Medulla oblongata (tissue), 1 donor: ENCODE results near the gene SLC22A5.

Experiments
- DNase-seq: peaks from one replicate; pipeline ENCODE4 v3.0.0-alpha.2; 2015; ENCODE audit errors: extremely low spot score

SLC22A5 gene

DNA sequence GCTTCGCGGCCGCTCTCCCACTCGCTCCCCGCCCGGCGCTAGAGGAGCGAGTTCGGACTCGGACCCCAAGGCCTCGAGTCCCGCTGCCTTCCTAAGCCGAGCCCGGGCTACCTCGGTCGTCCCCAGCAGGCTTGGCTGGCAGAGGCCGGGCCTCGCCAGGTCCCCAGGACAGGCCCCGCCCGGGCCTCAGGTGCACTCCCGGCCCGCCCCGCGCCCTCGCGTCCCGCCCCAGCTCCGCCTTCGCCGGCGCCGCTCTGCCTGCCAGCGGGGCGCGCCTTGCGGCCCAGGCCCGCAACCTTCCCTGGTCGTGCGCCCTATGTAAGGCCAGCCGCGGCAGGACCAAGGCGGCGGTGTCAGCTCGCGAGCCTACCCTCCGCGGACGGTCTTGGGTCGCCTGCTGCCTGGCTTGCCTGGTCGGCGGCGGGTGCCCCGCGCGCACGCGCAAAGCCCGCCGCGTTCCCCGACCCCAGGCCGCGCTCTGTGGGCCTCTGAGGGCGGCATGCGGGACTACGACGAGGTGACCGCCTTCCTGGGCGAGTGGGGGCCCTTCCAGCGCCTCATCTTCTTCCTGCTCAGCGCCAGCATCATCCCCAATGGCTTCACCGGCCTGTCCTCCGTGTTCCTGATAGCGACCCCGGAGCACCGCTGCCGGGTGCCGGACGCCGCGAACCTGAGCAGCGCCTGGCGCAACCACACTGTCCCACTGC lies at the start of gene SLC22A5:
Gene SLC22A5, plus strand, starts transcription at position 237 of the 707 bp plus-strand sequence. Its CDS starts 263 bp downstream, at position 500.
- DNase-seq, result peak; percentile 47

DNA sequence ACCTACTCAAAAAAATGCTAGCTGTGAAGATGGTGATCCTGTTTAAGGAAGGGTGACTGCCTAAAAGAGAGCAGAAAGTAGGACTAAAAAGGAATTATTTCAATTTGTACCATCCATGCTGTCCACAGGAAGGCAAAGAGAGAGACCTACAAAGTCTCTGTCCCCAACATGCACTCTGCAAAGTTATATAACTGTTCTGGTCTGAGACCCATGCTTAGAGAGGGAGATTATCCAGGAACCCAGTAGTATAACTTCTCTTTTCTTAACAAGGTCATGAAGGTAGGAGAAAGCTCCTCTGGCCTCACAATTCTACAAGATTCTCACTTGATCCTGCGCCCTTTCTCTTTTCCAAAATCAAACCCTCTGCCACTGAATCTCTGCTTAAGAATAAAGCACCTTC lies 49.5 kb upstream of the SLC22A5 start:
- no peak for DNase-seq

DNA sequence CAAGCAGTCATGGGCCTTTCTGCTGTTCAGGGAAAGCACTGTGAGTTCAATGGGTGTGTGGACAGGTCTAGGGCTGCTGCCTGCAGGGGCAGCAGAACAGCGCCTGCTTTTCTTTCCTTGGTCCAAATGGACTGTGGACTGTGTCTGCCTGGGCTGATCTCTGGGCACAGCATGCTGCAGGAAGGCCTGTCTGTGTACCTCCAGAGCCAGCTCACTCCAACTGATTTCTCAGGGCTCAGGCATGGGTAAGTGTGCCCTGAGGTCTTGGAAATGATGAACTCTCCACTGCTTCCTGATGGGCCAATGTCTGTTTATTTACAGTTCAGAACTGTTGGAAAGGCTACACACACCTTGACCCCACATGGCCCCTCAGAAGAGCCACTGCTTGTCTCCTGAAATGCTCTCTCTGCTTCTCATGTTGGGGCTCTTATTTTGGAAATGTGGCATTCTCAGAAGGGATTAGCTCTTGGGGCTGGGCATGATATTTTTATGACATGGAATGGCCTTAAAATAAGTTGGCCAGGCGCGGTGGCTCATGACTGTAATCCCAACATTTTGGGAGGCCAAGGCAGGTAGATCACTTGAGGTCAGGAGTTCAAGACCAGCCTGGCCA lies 48.3 kb upstream of the SLC22A5 start:
- no peak for DNase-seq

DNA sequence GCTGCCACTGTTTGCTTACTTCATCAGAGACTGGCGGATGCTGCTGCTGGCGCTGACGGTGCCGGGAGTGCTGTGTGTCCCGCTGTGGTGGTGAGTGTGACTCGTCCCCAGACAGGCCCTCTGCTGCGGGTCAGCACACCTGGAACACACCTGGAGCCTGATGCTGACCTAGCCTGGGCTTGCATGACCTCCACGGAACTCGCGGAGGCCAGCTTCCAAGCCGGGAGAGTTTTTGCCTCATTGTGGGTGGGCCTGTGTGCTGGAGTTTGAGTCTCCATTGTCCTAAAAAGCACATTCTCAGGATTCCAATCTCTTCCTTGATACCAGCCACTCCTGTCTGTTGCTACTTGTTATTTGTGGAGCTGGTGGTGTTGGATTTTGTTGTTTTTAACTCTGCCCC lies 47.2 kb upstream of the SLC22A5 start:
- DNase-seq, result no peak

DNA sequence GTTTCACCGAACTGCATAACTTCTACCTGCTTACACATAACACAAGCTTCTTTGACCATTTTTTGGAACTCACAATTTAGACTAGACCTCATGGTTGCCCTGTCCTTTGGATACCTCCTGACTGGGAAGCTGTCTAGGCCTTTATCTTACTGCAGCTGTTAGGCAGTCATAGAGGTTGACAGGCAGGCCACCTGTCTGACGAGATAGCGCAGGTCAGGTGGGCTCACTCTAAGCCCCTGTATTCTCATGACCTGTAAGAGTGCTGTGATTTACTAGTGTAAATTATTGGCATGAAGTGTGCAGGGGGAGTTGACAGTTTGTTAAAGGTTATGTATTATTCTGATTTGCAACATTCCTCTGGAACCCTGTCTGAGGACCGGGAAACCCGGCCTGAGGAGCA lies 46.3 kb upstream of the SLC22A5 start:
- DNase-seq, result no peak

DNA sequence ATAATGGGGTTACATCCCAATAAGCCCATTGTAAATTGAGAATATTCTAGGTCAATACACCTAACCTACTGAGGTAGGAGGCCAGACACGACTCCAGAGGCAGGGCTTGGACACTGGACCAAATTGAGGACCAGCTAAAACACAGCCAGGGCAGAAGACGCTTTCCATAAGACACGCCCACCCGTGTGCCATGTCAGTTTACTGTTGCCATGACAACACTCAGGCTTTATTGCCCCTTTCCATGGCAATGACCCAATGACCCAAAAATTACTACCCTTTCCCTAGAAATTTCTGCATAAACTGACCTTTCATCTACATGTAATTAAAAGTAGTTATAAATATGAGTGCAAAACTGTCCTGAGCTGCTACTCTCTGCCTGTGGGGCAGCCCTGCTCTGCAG lies 43.8 kb upstream of the SLC22A5 start:
- DNase-seq, result no peak

DNA sequence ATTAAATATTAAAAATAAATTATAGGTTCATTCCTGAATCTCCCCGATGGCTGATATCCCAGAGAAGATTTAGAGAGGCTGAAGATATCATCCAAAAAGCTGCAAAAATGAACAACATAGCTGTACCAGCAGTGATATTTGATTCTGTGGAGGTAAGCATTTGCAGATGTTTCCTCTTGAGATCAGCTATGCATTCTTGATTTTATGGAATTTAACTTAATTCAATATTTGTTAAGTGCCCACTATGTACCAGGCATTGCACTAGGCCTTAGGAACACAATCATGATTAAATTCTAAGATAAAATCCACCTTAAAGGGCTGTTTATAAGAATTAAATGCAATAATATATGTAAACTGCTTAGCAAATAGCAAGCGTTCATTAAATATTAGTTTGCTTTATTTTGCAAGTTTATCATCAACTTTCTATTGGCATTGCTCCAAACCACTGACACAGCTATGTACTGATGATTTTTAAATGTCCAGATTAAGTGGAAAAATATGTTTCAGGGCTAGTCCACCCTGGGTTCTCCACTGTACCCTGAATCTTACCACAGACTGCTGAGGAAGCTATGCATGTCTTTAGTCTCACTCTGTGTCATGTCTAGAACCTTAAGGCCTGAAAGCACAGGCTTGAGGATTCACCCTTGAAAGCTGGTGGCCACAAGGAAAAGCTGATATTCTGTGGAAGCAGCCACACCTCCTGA lies 42.1 kb upstream of the SLC22A5 start:
- DNase-seq, result no peak

DNA sequence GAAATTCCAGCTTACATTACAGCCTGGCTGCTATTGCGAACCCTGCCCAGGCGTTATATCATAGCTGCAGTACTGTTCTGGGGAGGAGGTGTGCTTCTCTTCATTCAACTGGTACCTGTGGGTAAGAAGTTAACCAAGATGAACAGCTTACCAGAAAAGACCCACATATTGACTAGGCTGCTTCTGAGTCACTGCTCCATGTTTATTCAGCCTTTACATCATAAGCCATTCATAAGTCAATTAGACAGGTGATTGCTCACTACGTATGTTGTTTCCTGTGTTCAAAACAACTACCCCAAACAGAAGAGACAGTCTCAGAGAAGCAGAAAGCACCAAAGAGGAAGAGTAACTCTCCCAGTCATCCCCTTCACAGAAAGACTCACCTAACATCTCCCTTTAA lies 34.7 kb upstream of the SLC22A5 start:
- DNase-seq, result no peak

DNA sequence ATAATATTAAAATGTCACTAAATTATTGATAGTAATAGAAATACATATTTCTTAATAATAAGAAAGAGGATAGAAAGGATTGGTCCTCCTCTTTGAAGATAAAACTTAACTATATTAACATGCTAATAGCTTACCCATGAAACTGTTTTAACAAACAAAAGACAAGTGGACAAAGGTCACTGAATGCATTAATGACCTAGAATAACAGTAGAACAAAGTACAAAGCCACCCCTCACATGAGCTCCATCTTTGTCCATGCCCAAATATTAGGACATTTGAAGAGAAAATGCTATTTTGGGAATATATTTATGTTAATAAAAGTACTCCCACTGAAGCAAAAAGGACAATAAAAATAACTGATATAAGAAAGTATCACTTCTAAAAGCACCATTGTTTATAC lies 34.1 kb upstream of the SLC22A5 start:
- DNase-seq, result no peak

DNA sequence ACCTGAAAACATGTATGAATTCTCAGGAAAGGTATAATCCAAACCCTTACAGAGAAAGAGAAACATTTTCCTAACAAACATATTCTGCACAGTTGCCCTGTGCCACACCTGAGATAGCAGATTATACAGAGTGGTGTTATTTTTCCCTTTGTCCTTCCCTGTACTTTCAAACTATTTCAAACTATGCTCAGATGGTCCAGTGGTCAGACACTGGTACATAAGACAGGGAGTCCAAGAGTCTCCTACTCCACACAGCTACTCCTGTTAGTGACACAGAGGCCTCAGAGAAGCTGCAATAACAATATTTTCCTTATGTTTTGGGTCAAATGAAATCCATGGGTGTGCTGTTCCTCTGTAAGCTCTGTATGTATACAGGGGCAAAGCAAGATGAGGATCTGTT lies 30.0 kb upstream of the SLC22A5 start:
- DNase-seq, result no peak

DNA sequence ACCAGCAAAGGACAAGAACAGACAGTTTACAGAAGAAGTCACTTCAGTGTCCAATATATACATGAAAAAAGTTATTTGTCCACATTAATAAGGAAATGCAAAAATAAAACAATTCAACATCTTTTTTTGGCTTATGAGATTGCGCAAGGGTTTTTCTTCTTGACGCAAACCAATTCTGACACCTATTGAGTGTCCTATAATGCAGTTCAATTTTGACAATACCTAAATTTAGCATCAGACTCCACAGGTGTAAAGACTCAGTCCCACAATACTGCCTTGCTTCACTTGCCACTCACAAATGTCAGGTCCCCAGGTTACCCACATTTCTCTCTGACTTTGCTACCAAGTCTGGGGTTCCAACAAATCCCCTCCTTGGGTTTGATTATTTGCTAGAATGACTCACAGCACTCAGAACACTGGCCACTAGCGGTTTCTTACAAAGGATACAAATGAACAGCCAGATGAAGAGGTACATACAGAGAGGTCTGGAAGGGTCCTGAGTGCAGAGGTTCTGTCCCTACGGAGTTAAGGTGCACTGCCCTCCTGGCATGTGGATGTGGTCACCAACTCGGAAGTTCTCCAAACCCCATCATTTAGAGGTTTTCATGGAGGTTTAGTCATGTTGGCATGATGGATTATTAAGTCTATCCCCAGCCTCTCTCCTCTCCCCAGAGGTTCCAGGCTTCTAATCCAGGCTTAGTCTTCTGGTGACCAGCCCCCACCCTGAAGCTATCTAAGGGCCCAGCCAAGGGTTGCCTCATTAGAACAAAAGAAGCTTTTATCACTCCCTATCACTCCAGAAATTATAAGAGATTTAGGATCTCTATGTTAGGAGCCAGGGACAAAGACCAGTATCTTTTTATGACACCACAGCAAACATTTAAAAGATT lies 27.0 kb upstream of the SLC22A5 start:
- DNase-seq, result no peak

DNA sequence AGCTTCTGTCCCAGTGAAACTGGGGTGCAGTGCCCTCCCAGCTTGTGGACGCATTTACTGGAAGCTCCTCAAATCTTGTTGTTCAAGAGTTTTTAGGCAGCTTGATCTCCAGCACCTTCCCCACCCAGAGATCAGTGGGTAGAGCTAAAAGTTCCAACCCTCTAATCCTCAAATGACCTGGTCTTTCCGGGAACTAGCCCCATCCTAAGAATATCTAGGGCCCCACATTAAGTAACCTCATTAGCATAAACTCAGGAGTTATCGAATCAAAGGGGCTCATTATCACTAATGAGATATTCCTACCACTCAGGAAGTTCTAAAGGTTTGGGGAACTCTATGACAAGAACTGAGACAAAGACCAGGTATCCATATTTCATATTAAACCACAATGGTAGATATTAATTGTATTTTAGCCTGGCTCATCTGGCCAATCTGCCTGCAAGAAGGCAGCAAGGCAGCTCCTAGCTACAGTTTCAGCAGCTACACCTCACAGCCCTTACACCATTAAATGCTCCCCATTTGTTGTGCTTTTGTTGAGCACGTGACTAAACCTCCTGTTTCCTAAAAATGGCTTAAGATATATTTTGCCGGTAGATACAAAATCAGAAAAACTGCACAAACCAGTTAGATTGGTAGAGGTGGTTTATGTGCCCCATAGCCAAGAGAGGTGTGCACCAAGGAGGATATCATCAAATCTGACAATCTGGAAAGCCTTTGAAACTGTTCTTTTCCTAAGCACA lies 24.6 kb upstream of the SLC22A5 start:
- no peak for DNase-seq

DNA sequence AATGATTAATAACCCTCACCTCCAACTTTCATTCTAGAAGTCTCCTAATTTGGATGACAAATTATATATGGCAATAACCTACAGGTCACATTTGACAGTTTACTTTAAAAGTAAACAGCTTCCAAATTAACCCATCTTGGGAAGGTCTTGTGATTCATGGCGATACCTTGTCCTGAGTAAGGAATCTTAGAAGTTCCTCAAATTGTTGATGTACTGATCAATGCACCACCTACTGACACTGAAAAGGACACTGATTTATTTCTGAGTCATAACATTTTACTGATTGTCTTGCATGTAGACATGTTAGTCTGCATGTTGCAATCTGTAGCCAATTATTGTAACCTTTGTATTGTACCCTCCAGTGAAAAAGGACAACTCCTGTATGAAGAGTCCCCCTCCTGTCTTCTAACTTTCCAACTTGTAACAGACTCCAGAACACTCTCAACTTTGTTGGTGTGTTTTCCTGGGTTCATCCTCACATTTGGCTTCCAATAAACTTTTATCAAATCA lies 16.0 kb upstream of the SLC22A5 start:
- DNase-seq, result no peak

DNA sequence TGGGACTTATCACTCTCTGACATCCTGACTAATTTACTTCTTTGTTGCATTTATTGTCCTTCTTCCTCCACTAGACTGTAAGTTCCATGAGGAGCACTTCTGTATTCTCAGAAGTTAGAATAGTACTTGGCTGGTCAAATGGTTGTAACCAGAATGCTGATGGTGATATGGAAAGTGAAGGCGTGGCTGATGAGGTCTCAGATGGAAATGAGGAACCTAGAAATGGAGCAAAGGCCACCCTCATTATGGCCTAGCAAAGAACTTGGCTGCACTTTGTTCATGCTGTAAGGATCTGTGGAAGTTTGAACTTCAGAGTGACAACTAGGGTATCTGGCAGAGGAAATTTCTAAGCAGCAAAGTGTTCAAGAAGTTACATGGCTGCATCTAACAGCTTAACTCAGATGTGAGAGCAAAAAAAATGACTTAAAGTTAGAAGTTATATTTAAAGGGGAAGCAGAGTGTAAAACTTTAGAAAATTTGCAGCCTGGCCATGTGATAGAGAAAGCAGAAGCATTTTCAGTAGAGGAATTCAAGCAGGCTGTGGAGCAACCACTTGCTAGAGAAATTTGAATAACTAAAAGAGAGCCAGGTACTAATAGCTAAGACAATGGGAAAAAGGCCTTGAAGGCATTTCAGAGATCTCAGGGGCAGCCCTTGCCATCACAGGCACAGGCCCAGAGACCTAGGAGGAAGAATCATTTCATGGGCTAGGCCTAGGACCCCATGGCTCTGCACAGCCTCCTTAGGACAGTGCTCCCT lies 14.9 kb upstream of the SLC22A5 start:
- no peak for DNase-seq

DNA sequence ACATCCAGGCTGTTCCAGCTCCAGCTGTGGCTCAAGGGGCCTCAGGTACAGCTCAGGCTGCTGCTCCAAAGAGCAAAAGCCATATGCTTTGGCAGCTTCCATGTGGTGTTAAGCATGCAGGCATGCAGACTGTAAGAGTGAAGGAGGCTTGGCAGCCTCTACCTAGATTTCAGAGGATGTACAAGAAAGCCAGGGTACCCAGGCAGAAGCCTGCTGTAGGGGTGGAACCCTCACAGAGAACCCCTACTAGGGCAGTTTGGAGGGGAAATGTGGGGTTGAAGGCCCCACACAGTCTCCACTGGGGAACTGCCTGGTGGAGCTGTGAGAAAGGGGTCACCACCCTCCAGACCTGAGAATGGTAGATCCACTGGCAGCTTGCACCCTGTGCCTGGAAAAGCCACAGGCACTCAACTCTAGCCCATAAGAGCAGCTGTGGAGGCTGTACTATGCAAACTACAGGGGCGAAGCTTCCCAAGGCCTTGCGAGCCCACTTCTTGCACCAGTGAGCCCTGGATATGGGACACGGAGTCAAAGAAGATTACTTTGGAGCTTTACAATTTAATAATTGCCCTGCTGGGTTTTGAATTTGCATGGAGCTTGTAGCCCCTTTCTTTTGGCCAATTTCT lies 14.3 kb upstream of the SLC22A5 start:
- no peak for DNase-seq

DNA sequence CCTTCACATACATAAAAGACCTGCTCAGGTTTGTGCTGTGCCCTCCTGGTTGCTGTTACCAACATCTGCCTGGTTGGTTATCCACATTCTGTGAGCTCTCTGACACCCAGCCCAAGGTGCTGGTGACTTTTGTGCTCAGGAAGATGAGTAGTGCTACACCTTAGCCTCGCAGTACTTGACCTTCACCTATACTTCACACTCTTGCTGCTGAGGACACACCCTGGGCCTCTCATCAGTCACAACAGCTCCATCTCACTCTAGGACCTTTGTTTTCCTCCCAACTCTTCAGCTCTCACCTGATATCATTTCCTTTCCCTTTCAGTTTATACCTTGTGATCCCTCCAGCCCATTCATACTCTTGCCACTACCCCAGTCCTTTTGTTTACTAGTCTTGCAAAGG lies 10.7 kb upstream of the SLC22A5 start:
- no peak for DNase-seq

DNA sequence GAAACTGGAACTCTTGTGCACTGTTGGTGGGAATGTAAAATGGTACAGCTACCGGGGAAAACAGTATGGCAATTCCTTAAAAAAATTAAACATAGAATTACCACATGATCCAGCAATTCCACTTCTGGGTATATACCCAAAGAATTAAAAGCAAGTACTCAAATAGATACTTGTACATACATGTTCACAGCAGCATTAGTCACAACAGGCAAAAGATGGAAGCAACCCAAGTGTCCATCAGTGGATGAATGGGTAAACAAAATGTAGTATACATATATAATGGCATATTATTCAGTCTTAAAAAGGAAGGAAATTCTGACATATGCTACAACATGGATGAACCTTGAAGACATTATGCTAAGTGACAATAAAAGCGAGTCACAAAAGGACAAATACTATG lies 7.4 kb upstream of the SLC22A5 start:
- DNase-seq, result no peak

DNA sequence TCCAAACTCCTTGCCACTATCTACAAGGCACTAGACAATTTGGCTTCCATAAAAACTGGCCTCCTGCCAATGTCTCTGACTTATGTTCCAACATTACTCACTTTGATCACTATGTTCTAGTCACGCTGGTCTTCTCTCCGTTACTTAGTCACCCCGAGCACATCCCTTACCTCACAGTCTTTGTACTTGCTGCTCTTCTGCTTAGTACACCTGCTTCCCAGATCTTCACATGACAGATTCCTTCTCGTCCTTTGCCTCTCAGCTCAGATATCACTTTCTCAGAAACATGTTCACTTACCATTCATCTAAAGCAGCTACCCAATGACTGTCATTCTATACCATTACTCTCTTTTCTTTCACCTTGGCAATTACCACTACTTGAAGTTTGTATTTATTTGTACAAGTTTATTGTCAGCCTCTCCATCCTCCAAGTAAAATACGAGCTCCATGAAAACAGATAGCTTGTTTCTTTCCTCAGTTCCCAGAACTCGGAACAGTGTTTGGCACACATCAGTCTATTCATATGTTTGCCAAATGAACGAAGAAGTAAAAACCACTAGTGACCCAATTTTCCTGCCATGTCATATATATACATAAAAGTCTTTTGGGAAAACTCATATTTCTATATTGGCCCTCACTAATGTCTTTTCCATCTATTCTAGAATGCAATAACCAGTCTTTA lies 5.9 kb upstream of the SLC22A5 start:
- peak; percentile 58 for DNase-seq

DNA sequence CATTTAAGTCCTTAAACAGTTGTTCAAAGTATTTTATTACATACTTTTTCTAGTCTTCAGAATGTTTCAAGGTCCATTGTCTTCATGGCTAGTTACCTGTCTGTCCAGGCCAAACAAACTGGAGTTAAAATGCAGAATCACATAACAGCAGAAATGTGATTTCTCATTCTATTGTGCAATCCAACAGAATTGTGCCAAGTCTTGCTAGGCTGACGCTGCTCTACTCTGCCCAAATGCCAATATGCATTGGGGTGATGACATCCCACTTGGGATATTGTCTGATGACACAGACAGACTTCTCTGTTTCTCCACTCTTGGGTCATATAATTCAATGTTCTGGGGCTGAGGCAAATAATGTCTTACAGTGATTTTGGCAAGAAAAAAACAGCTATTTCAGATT lies 5.2 kb upstream of the SLC22A5 start:
- DNase-seq, result peak; percentile 37
